Measurements from ENCODE around the gene SYT14. TPM values are rescaled to one million over a fixed set of nuclear protein-coding genes. Genes with fewer than 3 reads are reported as not detected.
A peak's percentile ranks its signal among the peaks of the same experiment; 100 is the strongest.

SYT14 gene
- polyA plus RNA-seq, 2 of the 4 experiments (the other 2 are of a cell fraction): 0.01 to 0.06 TPM

DNA sequence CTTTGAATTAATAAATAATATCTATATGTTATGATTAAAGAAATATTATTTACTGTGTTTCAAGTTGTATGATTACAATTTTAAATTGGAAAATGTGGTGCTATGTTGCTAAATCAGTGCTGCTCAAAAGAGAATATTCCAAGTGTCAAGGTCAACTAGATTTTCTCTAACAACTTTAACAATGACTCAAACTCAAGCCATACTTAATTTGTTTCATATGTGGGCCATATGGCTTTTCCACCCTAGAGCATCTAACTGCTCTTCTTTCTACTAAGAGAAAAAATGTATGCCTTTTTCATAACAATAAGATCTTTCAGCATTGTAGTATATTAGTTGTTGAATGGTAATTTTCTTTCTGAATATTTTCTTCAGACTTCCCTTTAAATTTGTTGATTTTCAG lies 8.3 kb upstream of the SYT14 start (continued):
- TF ChIP-seq HOXB5 (CRISPR knock-in tag; IDR thresholded peaks at IDR 0.05): no peak
- TF ChIP-seq RNF2 (IDR thresholded peaks at IDR 0.05; ENCODE audit: borderline replicate concordance, low read depth): no peak
- no peak for TF ChIP-seq KDM5A (IDR thresholded peaks at IDR 0.05)
- TF ChIP-seq, protein P1, sequence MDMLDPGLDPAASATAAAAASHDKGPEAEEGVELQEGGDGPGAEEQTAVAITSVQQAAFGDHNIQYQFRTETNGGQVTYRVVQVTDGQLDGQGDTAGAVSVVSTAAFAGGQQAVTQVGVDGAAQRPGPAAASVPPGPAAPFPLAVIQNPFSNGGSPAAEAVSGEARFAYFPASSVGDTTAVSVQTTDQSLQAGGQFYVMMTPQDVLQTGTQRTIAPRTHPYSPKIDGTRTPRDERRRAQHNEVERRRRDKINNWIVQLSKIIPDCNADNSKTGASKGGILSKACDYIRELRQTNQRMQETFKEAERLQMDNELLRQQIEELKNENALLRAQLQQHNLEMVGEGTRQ (IDR thresholded peaks at IDR 0.05): no peak
- no peak for TF ChIP-seq TFCP2L1 (CRISPR knock-in tag; IDR thresholded peaks at IDR 0.05)
- TF ChIP-seq FOSB (CRISPR knock-in tag; IDR thresholded peaks at IDR 0.05): no peak
- TF ChIP-seq, protein P2, sequence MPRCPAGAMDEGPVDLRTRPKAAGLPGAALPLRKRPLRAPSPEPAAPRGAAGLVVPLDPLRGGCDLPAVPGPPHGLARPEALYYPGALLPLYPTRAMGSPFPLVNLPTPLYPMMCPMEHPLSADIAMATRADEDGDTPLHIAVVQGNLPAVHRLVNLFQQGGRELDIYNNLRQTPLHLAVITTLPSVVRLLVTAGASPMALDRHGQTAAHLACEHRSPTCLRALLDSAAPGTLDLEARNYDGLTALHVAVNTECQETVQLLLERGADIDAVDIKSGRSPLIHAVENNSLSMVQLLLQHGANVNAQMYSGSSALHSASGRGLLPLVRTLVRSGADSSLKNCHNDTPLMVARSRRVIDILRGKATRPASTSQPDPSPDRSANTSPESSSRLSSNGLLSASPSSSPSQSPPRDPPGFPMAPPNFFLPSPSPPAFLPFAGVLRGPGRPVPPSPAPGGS (IDR thresholded peaks at IDR 0.05): no peak
- TF ChIP-seq JUNB (IDR thresholded peaks at IDR 0.05): no peak

DNA sequence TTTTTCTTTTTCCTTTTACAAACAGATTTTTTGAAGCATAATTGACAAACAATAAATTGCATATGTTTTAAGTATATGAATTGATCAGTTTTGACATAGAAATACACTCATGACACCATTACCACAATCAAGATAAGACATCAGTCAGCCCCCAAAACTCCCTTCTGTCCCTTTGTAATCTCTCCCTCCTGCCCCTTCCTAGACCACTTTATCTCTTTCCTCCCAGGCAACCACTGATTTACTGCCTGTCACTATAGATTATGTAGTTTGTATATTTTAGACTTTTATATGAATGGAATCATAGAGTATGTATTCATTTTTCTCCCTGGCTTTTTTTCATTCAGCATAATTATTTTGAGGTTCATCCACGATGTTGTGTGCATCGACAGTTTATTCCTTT lies 6.9 kb upstream of the SYT14 start:
- no peak for ATAC-seq
- CTCF ChIA-PET: no interaction called here
- 22% methylated on average over 2 of the region's 2 CpGs for WGBS (ENCODE audit: missing lambda C conversion rate)
- Histone ChIP-seq H3K27ac (no peak overlapping the region), H3K4me2 (no peak overlapping the region), H3K9me3 (no peaks in the 10 kb centered on the region), H3K4me3 (no peak overlapping the region), H3K4me1 (no peaks in the 10 kb centered on the region)
- POLR2A ChIA-PET: no interaction called here
- no peak for DNase-seq (ENCODE audit: low read depth in 1 of 2, low spot score in 1 of 2)
- FAIRE-seq: no peak
- no peak for TF ChIP-seq NPAS2 (CRISPR knock-in tag; IDR thresholded peaks at IDR 0.05; ENCODE audit: borderline replicate concordance)
- TF ChIP-seq CHD4 (IDR thresholded peaks at IDR 0.05; ENCODE audit: borderline replicate concordance): no peak
- TF ChIP-seq RCOR1 (IDR thresholded peaks at IDR 0.05; ENCODE audit: low read depth, low read length): no peak
- TF ChIP-seq, protein P3, sequence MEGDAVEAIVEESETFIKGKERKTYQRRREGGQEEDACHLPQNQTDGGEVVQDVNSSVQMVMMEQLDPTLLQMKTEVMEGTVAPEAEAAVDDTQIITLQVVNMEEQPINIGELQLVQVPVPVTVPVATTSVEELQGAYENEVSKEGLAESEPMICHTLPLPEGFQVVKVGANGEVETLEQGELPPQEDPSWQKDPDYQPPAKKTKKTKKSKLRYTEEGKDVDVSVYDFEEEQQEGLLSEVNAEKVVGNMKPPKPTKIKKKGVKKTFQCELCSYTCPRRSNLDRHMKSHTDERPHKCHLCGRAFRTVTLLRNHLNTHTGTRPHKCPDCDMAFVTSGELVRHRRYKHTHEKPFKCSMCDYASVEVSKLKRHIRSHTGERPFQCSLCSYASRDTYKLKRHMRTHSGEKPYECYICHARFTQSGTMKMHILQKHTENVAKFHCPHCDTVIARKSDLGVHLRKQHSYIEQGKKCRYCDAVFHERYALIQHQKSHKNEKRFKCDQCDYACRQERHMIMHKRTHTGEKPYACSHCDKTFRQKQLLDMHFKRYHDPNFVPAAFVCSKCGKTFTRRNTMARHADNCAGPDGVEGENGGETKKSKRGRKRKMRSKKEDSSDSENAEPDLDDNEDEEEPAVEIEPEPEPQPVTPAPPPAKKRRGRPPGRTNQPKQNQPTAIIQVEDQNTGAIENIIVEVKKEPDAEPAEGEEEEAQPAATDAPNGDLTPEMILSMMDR (IDR thresholded peaks at IDR 0.05): no peak
- no peak for TF ChIP-seq ZSCAN20 (CRISPR knock-in tag; IDR thresholded peaks at IDR 0.05)
- TF ChIP-seq RARB (CRISPR knock-in tag; IDR thresholded peaks at IDR 0.05): no peak
- no peak for TF ChIP-seq GATA3 (IDR thresholded peaks at IDR 0.05; ENCODE audit: borderline replicate concordance)
- TF ChIP-seq KDM1A (IDR thresholded peaks at IDR 0.05; ENCODE audit: low read depth): no peak
- no peak for TF ChIP-seq SREBF2 (IDR thresholded peaks at IDR 0.05)
- TF ChIP-seq MYC (IDR thresholded peaks at IDR 0.05; ENCODE audit: borderline replicate concordance, low read length): no peak
- TF ChIP-seq NR3C1 (IDR thresholded peaks at IDR 0.05): no peak

DNA sequence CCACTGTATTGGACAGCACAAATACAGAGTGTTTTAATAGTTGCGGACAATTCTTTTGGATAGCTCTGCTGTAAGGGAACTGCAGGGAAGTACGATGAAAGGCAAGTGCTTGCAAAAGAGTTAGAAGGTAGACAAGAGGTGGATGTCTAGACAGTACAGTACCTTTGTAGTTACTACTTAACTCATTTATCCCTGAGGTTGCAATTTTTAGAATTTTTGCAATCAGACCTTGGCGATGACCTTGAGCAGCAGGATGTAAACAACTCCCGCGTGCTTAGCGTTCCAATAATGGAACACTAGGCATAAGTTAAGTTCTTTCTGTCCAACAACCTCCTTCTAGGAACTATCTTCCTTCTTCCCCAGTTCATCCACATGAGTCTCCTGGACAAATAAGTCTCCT lies 1.9 kb upstream of the SYT14 start:
- no peak for FAIRE-seq
- TF ChIP-seq MAFK (IDR thresholded peaks at IDR 0.05; ENCODE audit: partially characterized antibody) (peak; percentile 65), HEYL (CRISPR knock-in tag; IDR thresholded peaks at IDR 0.05) (no peak)
- no peak overlapping the region for H3K4me3 ChIP-seq
- 76% methylated on average over 6 of the region's 6 CpGs for WGBS (ENCODE audit: missing lambda C conversion rate)
- H3K4me1 ChIP-seq: peaks cover 5% of the 10 kb centered on the region; the same call in 2 of the 3 replicates
- no peaks in the 10 kb centered on the region for H3K9me3 ChIP-seq
- DNase-seq (ENCODE audit: low read depth in 1 of 2, low spot score in 1 of 2): no peak
- POLR2A ChIA-PET: no interaction called here
- H3K4me2 ChIP-seq: no peak overlapping the region
- ATAC-seq: no peak
- CTCF ChIA-PET: interaction anchor here (0.9 to 1.6 kb wide), 2 partner anchors 9 to 76 kb away, joined by 4 to 7 read pairs; no protein-coding TSS in a partner anchor
- H3K27ac ChIP-seq: no peak overlapping the region
